Panc1 (cell line): ENCODE results near the gene DIP2C. TPM values are rescaled to one million over a fixed set of nuclear protein-coding genes. Genes with fewer than 3 reads are reported as not detected.

Experiments used
- ATAC-seq: fragments of 200-7000 bp; cut with Tn5 transposase; 2 replicates; pipeline ENCODE4 v1.9.1; 2020; ENCODE audit warnings: mild to moderate bottlenecking, moderate library complexity
- BruUV-seq: library from RNA; stranded (reverse); fragments of 400-500 nt; replicated peaks from 2 replicates; lab custom pipeline; 2021; lab: Mats Ljungman, UMichigan
- CTCF ChIA-PET: fragments of 300-600 bp; sonication (Branson Sonifier 250); formaldehyde crosslinking; loops from one replicate; lab custom pipeline; 2022; ENCODE audit warnings: antibody characterized with exemption; lab: Charles Lee
- POLR2A ChIA-PET: fragments of 300-600 bp; sonication (Branson Sonifier 250); formaldehyde crosslinking; loops from one replicate; lab custom pipeline; 2022; ENCODE audit warnings: antibody characterized with exemption; lab: Charles Lee
- DNase-seq: peaks from one replicate; pipeline ENCODE4 v3.0.0-alpha.2; 2010; ENCODE audit warnings: low read depth, low spot score
- H3K27ac ChIP-seq: 2 replicates; pipeline ENCODE4 v1.5.1; 2011; ENCODE audit warnings: mild to moderate bottlenecking, low read length, inconsistent platforms
- H3K27me3 ChIP-seq: fragments of 200-500 bp; sonication (Bioruptor generic); 2 replicates; pipeline ENCODE4 v1.6.0; 2014; ENCODE audit warnings: low read length, inconsistent platforms; ENCODE audit not compliant: control insufficient read depth, insufficient read depth
- H3K36me3 ChIP-seq: fragments of 200-500 bp; sonication (Bioruptor generic); 2 replicates; pipeline ENCODE4 v1.5.1; 2014; ENCODE audit warnings: inconsistent platforms, mild to moderate bottlenecking, low read length, moderate library complexity; ENCODE audit not compliant: control insufficient read depth, insufficient read depth
- H3K4me1 ChIP-seq: 2 replicates; pipeline ENCODE4 v1.5.1; 2011; ENCODE audit warnings: inconsistent platforms, mild to moderate bottlenecking, low read length, moderate library complexity; ENCODE audit not compliant: control insufficient read depth, insufficient read depth
- H3K4me3 ChIP-seq, 2 experiments: 2 replicates each; pipeline ENCODE4 v1.5.1; 2011 to 2012; ENCODE audit warnings: low read depth in 2 of 2, low read length in 2 of 2, mild to moderate bottlenecking in 2 of 2, inconsistent platforms in 1 of 2, moderate library complexity in 1 of 2
- H3K9me3 ChIP-seq: fragments of 200-500 bp; sonication (Bioruptor generic); 2 replicates; pipeline ENCODE4 v1.5.1; 2014; ENCODE audit warnings: low read depth, mild to moderate bottlenecking, inconsistent platforms, low read length, moderate library complexity; ENCODE audit not compliant: control insufficient read depth, insufficient read depth
- CTCF ChIP-seq: fragments of 450-650 bp; IDR thresholded peaks from 2 replicates; pipeline ENCODE4 v1.5.1; 2017; ENCODE audit warnings: mild to moderate bottlenecking
- POLR2AphosphoS5 ChIP-seq: IDR thresholded peaks from 2 replicates; pipeline ENCODE4 v1.6.1; 2012; ENCODE audit warnings: mild to moderate bottlenecking, low read depth, low read length, moderate library complexity
- REST ChIP-seq, 2 experiments: IDR thresholded peaks; 2 replicates each; pipeline ENCODE4 v1.6.1; 2011 to 2012; ENCODE audit warnings: low read depth in 2 of 2, control low read depth in 1 of 2, low read length in 1 of 2, mild to moderate bottlenecking in 1 of 2, moderate library complexity in 1 of 2; ENCODE audit not compliant: insufficient read depth in 1 of 2
- SIN3A ChIP-seq: IDR thresholded peaks from 2 replicates; pipeline ENCODE4 v1.6.1; 2012; ENCODE audit warnings: low read depth, mild to moderate bottlenecking, low read length, moderate library complexity, borderline replicate concordance; ENCODE audit not compliant: insufficient read depth
- TCF7L2 ChIP-seq: IDR thresholded peaks from 2 replicates; pipeline ENCODE4 v1.6.1; 2011; ENCODE audit warnings: mild to moderate bottlenecking, low read depth, low read length, inconsistent platforms
- in situ Hi-C: cut with HindIII; loops from 2 replicates; pipeline ENCODE4 v1.10.0; 2016; ENCODE audit warnings: low sequenced_read_pairs, low pct_unique_long_range_greater_than_20kb
- intact Hi-C: fragments of 100-400 bp; cut with micrococcal nuclease; formaldehyde crosslinking; loops from one replicate; pipeline ENCODE4 v1.10.0; 2022; ENCODE audit not compliant: unreplicated experiment
- total RNA-seq: library from RNA; stranded (reverse); gene quantifications from one replicate; pipeline ENCODE4 v1.2.1, GENCODE V29; 2021; ENCODE audit not compliant: unreplicated experiment

Gene DIP2C
- total RNA-seq, 1 experiment from 2014 or later = 13.2 TPM

- no peak overlapping the region for H3K4me3 ChIP-seq
- no peaks in the 10 kb centered on the region for H3K27me3 ChIP-seq
- H3K9me3 ChIP-seq = no peaks in the 10 kb centered on the region
- no peak overlapping the region for H3K27ac ChIP-seq
- in situ Hi-C loops (no loop called here), intact Hi-C loops (no loop called here)
- CTCF ChIA-PET = no interaction called here
- no peaks in the 10 kb centered on the region for H3K4me1 ChIP-seq
- DNase-seq (no peak), ATAC-seq (no peak)
- no TSS peak for BruUV-seq
- H3K36me3 ChIP-seq = peaks cover 7% of the 10 kb centered on the region; the same call in 1 of the 2 replicates
- POLR2A ChIA-PET = no interaction called here
- TF ChIP-seq POLR2AphosphoS5 = no peak
- TF ChIP-seq CTCF = no peak
- TF ChIP-seq TCF7L2 = no peak
Observed at GRCh38 chr10:246431-246830, 443.0 kb downstream of the DIP2C start.

DNA sequence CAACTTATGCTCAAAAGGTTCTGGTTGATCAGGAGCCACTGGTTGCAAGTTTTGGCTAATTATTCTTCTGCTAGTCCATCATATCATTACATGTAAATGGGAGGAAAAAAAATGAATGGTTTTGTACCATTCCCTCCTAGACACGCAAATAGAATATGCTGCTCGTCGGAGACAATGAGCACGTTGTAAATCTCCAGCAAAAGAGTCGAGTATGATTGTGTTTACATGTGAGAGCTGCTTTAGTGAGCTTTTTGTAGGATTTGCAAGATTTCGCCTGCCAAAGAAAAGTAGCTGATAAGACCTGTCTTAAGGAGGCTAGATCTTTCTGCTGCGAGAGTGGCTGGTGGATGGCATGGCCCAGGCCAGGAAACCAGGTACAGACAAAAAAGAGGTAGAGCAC lies 445.2 kb downstream of the DIP2C start:
- CTCF ChIA-PET = no interaction called here

More for the DNA sequence above, 445.2 kb downstream of the DIP2C start:
- Histone ChIP-seq H3K36me3 (peaks cover 7% of the 10 kb centered on the region; the same call in 1 of the 2 replicates), H3K4me1 (no peaks in the 10 kb centered on the region), H3K27ac (no peak overlapping the region), H3K4me3 (no peak overlapping the region), H3K9me3 (no peaks in the 10 kb centered on the region), H3K27me3 (no peaks in the 10 kb centered on the region)
- ATAC-seq = no peak
- in situ Hi-C loops (no loop called here), intact Hi-C loops (no loop called here)
- BruUV-seq = no TSS peak
- DNase-seq = no peak
- TF ChIP-seq TCF7L2 (no peak), REST (IDR thresholded peaks at IDR 0.05; ENCODE audit: insufficient read depth in 1 of 2, low read depth in 2 of 2, low read length in 1 of 2) (no peak), POLR2AphosphoS5 (no peak), SIN3A (no peak), CTCF (no peak)
- POLR2A ChIA-PET = no interaction called here
